Measurements from ENCODE around the gene NGF.
"Not testable (repeated sequence)": the region's sequence is repeated elsewhere in the genome, so short reads cannot be mapped to it uniquely, and the experiment has no call there.

The NGF gene

DNA sequence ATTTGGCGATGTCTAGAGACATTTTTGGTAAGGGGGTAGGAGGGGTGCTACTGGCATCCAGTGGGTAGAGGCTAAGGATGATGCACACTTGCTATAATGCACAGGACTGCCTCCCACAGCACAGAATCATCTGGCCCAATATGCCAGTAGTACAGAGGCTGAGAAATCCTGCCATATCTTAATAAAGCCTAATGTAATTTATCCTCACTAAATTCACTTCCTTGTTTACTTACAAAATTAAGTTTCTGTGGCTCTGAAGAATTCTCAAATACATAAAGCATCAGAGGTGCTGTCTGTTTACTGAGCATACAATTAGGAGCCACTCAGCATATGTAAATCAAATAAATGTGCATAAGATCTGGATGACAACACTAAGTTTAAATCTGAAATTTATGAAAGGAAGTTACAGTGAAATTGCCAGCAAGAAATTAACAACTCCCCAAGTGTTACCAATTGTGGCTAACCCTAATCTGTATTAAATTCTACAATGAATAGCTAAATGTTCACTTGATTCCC is 26.5 kb downstream of the NGF start:
- DNase-seq (ENCODE audit: low read depth), result no peak
- no peak overlapping the region for H3K4me3 ChIP-seq (ENCODE audit: low read depth, low read length)

GRCh38 chr1:115310581-115311473 is 27.2 kb downstream of the NGF start:
- no peak for TF ChIP-seq CTCF (IDR thresholded peaks at IDR 0.05; ENCODE audit: control insufficient read depth, extremely low read depth, insufficient read depth)
- no peak for DNase-seq (ENCODE audit: low read depth)
- H3K4me3 ChIP-seq (ENCODE audit: low read depth, low read length), result no peak overlapping the region

More for the DNA sequence above, 26.5 kb downstream of the NGF start:
- TF ChIP-seq CTCF (IDR thresholded peaks at IDR 0.05; ENCODE audit: control insufficient read depth, extremely low read depth, insufficient read depth), result no peak

DNA sequence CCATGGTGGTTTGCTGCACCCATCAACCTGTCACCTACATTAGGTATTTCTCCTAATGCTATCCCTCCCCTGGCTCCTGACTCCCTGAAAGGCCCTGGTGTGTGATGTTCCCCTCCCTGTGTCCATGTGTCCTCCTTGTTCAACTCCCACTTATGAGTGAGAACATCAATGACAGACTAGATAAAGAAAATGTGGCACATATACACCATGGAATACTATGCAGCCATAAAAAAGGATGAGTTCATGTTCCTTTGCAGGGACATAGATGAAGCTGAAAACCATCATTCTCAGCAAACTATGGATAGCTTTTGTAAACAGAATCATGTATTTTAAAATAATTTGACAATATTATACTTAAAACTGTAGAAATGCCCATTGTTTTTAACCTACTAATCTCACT is 28.5 kb downstream of the NGF start:
- not testable (repeated sequence) for H3K4me3 ChIP-seq (ENCODE audit: low read depth, low read length)

GRCh38 chr1:115308969-115309368 is 29.1 kb downstream of the NGF start:
- TF ChIP-seq CTCF (IDR thresholded peaks at IDR 0.05; ENCODE audit: control insufficient read depth, extremely low read depth, insufficient read depth), result no peak
- no peak overlapping the region for H3K4me3 ChIP-seq (ENCODE audit: low read depth, low read length)
- DNase-seq (ENCODE audit: low read depth), result no peak

More for the DNA sequence above, 28.5 kb downstream of the NGF start:
- DNase-seq (ENCODE audit: low read depth), result not testable (repeated sequence)

GRCh38 chr1:115307661-115308060 is 30.4 kb downstream of the NGF start:
- DNase-seq (ENCODE audit: low read depth), result no peak
- no peak for TF ChIP-seq CTCF (IDR thresholded peaks at IDR 0.05; ENCODE audit: control insufficient read depth, extremely low read depth, insufficient read depth)
- no peak overlapping the region for H3K4me3 ChIP-seq (ENCODE audit: low read depth, low read length)

GRCh38 chr1:115306146-115306545 is 31.9 kb downstream of the NGF start:
- DNase-seq (ENCODE audit: low read depth), result no peak
- no peak for TF ChIP-seq CTCF (IDR thresholded peaks at IDR 0.05; ENCODE audit: control insufficient read depth, extremely low read depth, insufficient read depth)
- no peak overlapping the region for H3K4me3 ChIP-seq (ENCODE audit: low read depth, low read length)

GRCh38 chr1:115303364-115303763 is 34.7 kb downstream of the NGF start:
- TF ChIP-seq CTCF (IDR thresholded peaks at IDR 0.05; ENCODE audit: control insufficient read depth, extremely low read depth, insufficient read depth), result no peak
- no peak for DNase-seq (ENCODE audit: low read depth)
- H3K4me3 ChIP-seq (ENCODE audit: low read depth, low read length), result no peak overlapping the region
